K562 (cell line): ENCODE data around the gene MAP1LC3A. TPM values are rescaled to one million over a fixed set of nuclear protein-coding genes. Genes with fewer than 3 reads are reported as not detected.

Experiments
- ATAC-seq: fragments of 200-7000 bp; cut with Tn5 transposase; 3 replicates; pipeline ENCODE4 v1.9.1; 2020; ENCODE audit warnings: moderate library complexity
- BruUV-seq: library from RNA; stranded (reverse); fragments of 400-500 nt; replicated peaks from 2 replicates; lab custom pipeline; 2021; lab: Mats Ljungman, UMichigan
- CTCF ChIA-PET: fragments of 300-600 bp; formaldehyde crosslinking; extraction: SDS; loops from one replicate; lab custom pipeline; 2021; ENCODE audit warnings: low intra/inter-chr PET ratio; lab: Yijun Ruan, JAX
- POLR2A ChIA-PET: fragments of 300-600, 350-650 bp; sonication (Branson Sonifier 250); formaldehyde crosslinking; extraction: SDS; loops from one replicate; lab custom pipeline; 2021; ENCODE audit warnings: antibody characterized with exemption, inconsistent platforms; lab: Yijun Ruan, JAX
- DNase-seq, 4 experiments: peaks; one replicate each; pipeline versions ENCODE4 v3.0.0 to v3.0.0-alpha.2; 2011 to 2018; ENCODE audit warnings: low spot score in 3 of 4, mixed read lengths in 3 of 4; ENCODE audit errors: extremely low read depth in 1 of 4
- FAIRE-seq: peaks from 2 replicates; lab custom pipeline; 2011; peaks lifted over from hg19 to GRCh38; lab: Jason Lieb, UNC
- H2AFZ ChIP-seq: 2 replicates; pipeline ENCODE4 v1.6.0; 2011; ENCODE audit warnings: low read depth, low read length, control low read depth, inconsistent platforms
- H3K27ac ChIP-seq: fragments of 200-600 bp; 3 replicates; pipeline ENCODE4 v1.8.0; 2011; ENCODE audit warnings: low read depth, mild to moderate bottlenecking, control low read depth, inconsistent platforms, low read length, moderate library complexity, mixed read lengths; ENCODE audit errors: extremely low read depth
- H3K27me3 ChIP-seq, 2 experiments: fragments of 300-600 bp in 1 of 2; 2 replicates in 1 of 2; 3 replicates in 1 of 2; pipeline versions ENCODE4 v1.6.0 to v1.8.0; 2011; ENCODE audit warnings: inconsistent platforms in 2 of 2, low read length in 2 of 2, mild to moderate bottlenecking in 1 of 2, mixed read lengths in 1 of 2, moderate library complexity in 1 of 2; ENCODE audit not compliant: control insufficient read depth in 2 of 2, insufficient read depth in 2 of 2
- H3K36me3 ChIP-seq: fragments of 300-600 bp; 3 replicates; pipeline ENCODE4 v1.8.0; 2011; ENCODE audit warnings: mild to moderate bottlenecking, low read length, inconsistent platforms; ENCODE audit not compliant: control insufficient read depth, insufficient read depth
- H3K4me1 ChIP-seq, 2 experiments: fragments of 200-600 bp in 1 of 2; replicated peaks in 1 of 2; 2 replicates in 1 of 2; 3 replicates in 1 of 2; pipeline versions ENCODE4 v1.5.1 to v1.8.0; 2011; ENCODE audit warnings: inconsistent platforms in 2 of 2, low read length in 2 of 2, mild to moderate bottlenecking in 1 of 2, mixed read lengths in 1 of 2, moderate library complexity in 1 of 2; ENCODE audit not compliant: control insufficient read depth in 2 of 2, insufficient read depth in 2 of 2
- H3K4me2 ChIP-seq: 2 replicates; pipeline ENCODE4 v1.6.1; 2011; ENCODE audit warnings: low read length, control low read depth, inconsistent platforms, mixed read lengths; ENCODE audit not compliant: insufficient read depth
- H3K4me3 ChIP-seq: fragments of 200-600 bp; sonication (generic), shearing (Covaris generic); 2 replicates; pipeline ENCODE4 v1.5.1; 2016; ENCODE audit warnings: control low read depth, inconsistent platforms
- H3K79me2 ChIP-seq: fragments of 200-600 bp; 3 replicates; pipeline ENCODE4 v1.8.0; 2011; ENCODE audit warnings: low read length, inconsistent platforms; ENCODE audit not compliant: control insufficient read depth, insufficient read depth
- H3K9ac ChIP-seq, 2 experiments: 2 replicates each; pipeline versions ENCODE4 v1.6.0 to v1.6.1; 2011; ENCODE audit warnings: low read depth in 2 of 2, low read length in 2 of 2, control low read depth in 1 of 2, inconsistent platforms in 1 of 2, mild to moderate bottlenecking in 1 of 2, mixed read lengths in 1 of 2; ENCODE audit not compliant: insufficient read depth in 1 of 2
- H3K9me1 ChIP-seq: one replicate; pipeline ENCODE4 v1.6.0; 2011; ENCODE audit warnings: inconsistent platforms, mild to moderate bottlenecking, low read length, moderate library complexity; ENCODE audit not compliant: control insufficient read depth, insufficient read depth
- H3K9me3 ChIP-seq: replicated peaks from 2 replicates; pipeline ENCODE4 v1.5.1; 2011; ENCODE audit warnings: low read depth, low read length, inconsistent platforms; ENCODE audit not compliant: control insufficient read depth, insufficient read depth
- H4K20me1 ChIP-seq: replicated peaks from 2 replicates; pipeline ENCODE4 v1.6.1; 2011; ENCODE audit warnings: low read length, inconsistent platforms, mixed read lengths; ENCODE audit not compliant: control insufficient read depth, insufficient read depth
- CBX3 ChIP-seq, 2 experiments: IDR thresholded peaks; 1 replicate in 1 of 2; 2 replicates in 1 of 2; pipeline ENCODE4 v1.6.1; 2012; ENCODE audit warnings: inconsistent platforms in 2 of 2, low read length in 2 of 2, borderline replicate concordance in 1 of 2, control low read depth in 1 of 2
- GTF2F1 ChIP-seq: IDR thresholded peaks from 2 replicates; pipeline ENCODE4 v1.6.1; 2011; ENCODE audit warnings: low read depth, low read length, improper control_type of control experiment
- HDAC1 ChIP-seq, 2 experiments: fragments of 450-650 bp; IDR thresholded peaks; 2 replicates each; pipeline ENCODE4 v1.6.1; 2016 to 2017; ENCODE audit warnings: inconsistent platforms in 1 of 2, mild to moderate bottlenecking in 1 of 2, moderate library complexity in 1 of 2
- HSF4 ChIP-seq: fragments of 250-450 bp; sonication (Bioruptor Pico); IDR thresholded peaks from 2 replicates; pipeline ENCODE4 v2.1.2; 2022; ENCODE audit warnings: mild to moderate bottlenecking, moderate library complexity, borderline replicate concordance
- JUNB ChIP-seq: fragments of 450-650 bp; formaldehyde crosslinking; conservative IDR thresholded peaks from 2 replicates; pipeline ENCODE4 v1.4.0; 2020; ENCODE audit warnings: mild to moderate bottlenecking
- LCOR ChIP-seq: sonication (generic); formaldehyde crosslinking; IDR thresholded peaks from 2 replicates; pipeline ENCODE4 v1.8.0; 2022; ENCODE audit warnings: mild to moderate bottlenecking, missing genetic modification reagents
- MCM5 ChIP-seq: fragments of 450-650 bp; IDR thresholded peaks from 2 replicates; pipeline ENCODE4 v1.6.1; 2016; ENCODE audit warnings: low read depth
- PBX2 ChIP-seq, 2 experiments: IDR thresholded peaks in 1 of 2; conservative IDR thresholded peaks in 1 of 2; 2 replicates each; pipeline ENCODE4 v1.6.1; 2016; ENCODE audit warnings: low read depth in 2 of 2, mild to moderate bottlenecking in 1 of 2, missing compliant biosample characterization in 1 of 2, missing genetic modification characterization in 1 of 2, moderate library complexity in 1 of 2
- RB1 ChIP-seq: fragments of 450-650 bp; IDR thresholded peaks from 2 replicates; pipeline ENCODE4 v1.6.1; 2017; ENCODE audit warnings: low read depth, mild to moderate bottlenecking
- SAFB2 ChIP-seq: fragments of 200-400 bp; formaldehyde crosslinking; IDR thresholded peaks from 2 replicates; pipeline ENCODE4 v1.6.1; 2018; ENCODE audit warnings: borderline replicate concordance, low read length, low read depth, moderate library complexity; ENCODE audit not compliant: severe bottlenecking
- SIN3B ChIP-seq: fragments of 450-650 bp; IDR thresholded peaks from 2 replicates; pipeline ENCODE4 v1.6.1; 2017; ENCODE audit warnings: low read depth, mild to moderate bottlenecking, moderate library complexity
- ZFPM2 ChIP-seq: fragments of 250-450 bp; sonication (Bioruptor Pico); IDR thresholded peaks from 2 replicates; pipeline ENCODE4 v1.5.1; 2022; ENCODE audit warnings: mild to moderate bottlenecking
- ZKSCAN3 ChIP-seq: fragments of 250-450 bp; sonication (Bioruptor Pico); IDR thresholded peaks from 2 replicates; pipeline ENCODE4 v1.4.0; 2020
- ZNF239 ChIP-seq: fragments of 250-450 bp; sonication (Bioruptor Pico); IDR thresholded peaks from 2 replicates; pipeline ENCODE4 v1.4.0; 2020; ENCODE audit warnings: mild to moderate bottlenecking
- WGBS: fragments of 100-300 bp; shearing (Covaris generic); methylation state at CpG from one replicate; pipeline ENCODE4 v1.1.6; 2016; ENCODE audit warnings: low coverage, mixed read lengths; ENCODE audit not compliant: insufficient coverage; ENCODE audit errors: missing lambda C conversion rate; 5-methylcytosine and 5-hydroxymethylcytosine counted together
- in situ Hi-C: fragments of 300-500 bp; cut with MboI; formaldehyde crosslinking; loops from 4 replicates; pipeline ENCODE4 v1.15.0; 2018; ENCODE audit warnings: inconsistent platforms, mixed read lengths
- intact Hi-C: fragments of 100-400 bp; cut with micrococcal nuclease; formaldehyde crosslinking; loops from 2 replicates; pipeline ENCODE4 v1.14.2; 2022
- polyA plus RNA-seq, 8 experiments: library from polyadenylated mRNA; depleted of rRNA in 4 of 8; stranded (reverse) in 5 of 8; unstranded in 3 of 8; fragments of >200 nt; fragmentation: Nextera tagmentation in 2 of 8; fragmentation: Illumina TruSeq in 1 of 8; extraction: Ambion mirVana in 2 of 8; extraction: Trizol in 1 of 8; gene quantifications; 2 replicates each; pipeline versions ENCODE4 v1.2.1 to v1.2.3, GENCODE V29; 2011 to 2014; ENCODE audit warnings: inconsistent platforms in 1 of 8, missing spikeins in 1 of 8
- total RNA-seq, 7 experiments: library from RNA; depleted of rRNA in 6 of 7; stranded (reverse); fragments of >200 nt in 6 of 7; fragmentation: Illumina TruSeq in 2 of 7; extraction: Trizol in 2 of 7; gene quantifications; 2 replicates each; pipeline versions ENCODE4 v1.2.1 to v1.2.3, GENCODE V29; 2011 to 2021; ENCODE audit warnings: low replicate concordance in 1 of 7
- TF ChIP-seq, protein P1 (sequence below): fragments of 250-450 bp; sonication (Bioruptor Pico); IDR thresholded peaks from 2 replicates; pipeline ENCODE4 v1.8.0; 2022; ENCODE audit warnings: inconsistent platforms

MAP1LC3A gene
- total and polyA plus RNA-seq, 9 of the 15 experiments (the other 6 are each of a cell fraction or from before 2014, with no cell fraction given), result 0.27 to 0.38 TPM; not detected in 7

DNA sequence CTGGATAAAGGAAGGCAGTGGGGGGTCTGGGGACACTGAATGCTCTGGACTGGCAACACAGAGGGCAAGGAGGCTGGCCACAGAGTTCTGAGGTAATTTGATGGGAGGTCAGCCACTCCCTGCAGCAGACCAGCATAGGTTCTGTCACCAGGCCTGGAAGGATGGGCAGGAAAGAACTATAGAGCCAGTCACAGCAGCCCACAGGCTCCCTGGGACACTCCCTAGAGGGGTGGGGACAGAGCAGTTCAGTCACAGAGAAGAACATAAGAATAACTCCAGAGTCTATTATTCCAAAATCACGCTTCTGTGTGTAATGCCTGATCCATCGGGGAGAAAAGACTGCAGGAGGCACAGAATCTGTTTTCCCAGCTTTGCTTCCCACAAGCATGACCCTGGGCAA lies 22.7 kb upstream of the MAP1LC3A start:
- H3K4me1 ChIP-seq, result peaks cover 0 to 3% of the 10 kb centered on the region in 2 experiments; a peak in 1 of 5 replicates
- no peak overlapping the region for H3K9ac ChIP-seq
- H3K4me2 ChIP-seq, result no peak overlapping the region
- ChIA-PET POLR2A (interaction anchor here (0.9 kb wide), 1 partner anchor 319 kb away, joined by 3 read pairs; no protein-coding TSS in a partner anchor), CTCF (interaction anchor here (0.6 kb wide), 1 partner anchor 199 kb away, joined by 3 read pairs; no protein-coding TSS in a partner anchor)
- H3K79me2 ChIP-seq, result peaks cover 4% of the 10 kb centered on the region; the same call in 1 of the 3 replicates
- no peak for TF ChIP-seq SIN3B
- no peak for TF ChIP-seq GTF2F1
- no peak for TF ChIP-seq CBX3 (IDR thresholded peaks at IDR 0.05; ENCODE audit: borderline replicate concordance in 1 of 2, low read length in 2 of 2)
- TF ChIP-seq ZKSCAN3 (CRISPR knock-in tag), result no peak
- no peak for TF ChIP-seq RB1
- TF ChIP-seq MCM5, result no peak
- no peak for TF ChIP-seq HSF4
- TF ChIP-seq LCOR (CRISPR knock-in tag), result no peak
- no peak for TF ChIP-seq SAFB2
- TF ChIP-seq HDAC1 (IDR thresholded peaks at IDR 0.05), result no peak
- no peak for TF ChIP-seq JUNB
- TF ChIP-seq, protein P1, sequence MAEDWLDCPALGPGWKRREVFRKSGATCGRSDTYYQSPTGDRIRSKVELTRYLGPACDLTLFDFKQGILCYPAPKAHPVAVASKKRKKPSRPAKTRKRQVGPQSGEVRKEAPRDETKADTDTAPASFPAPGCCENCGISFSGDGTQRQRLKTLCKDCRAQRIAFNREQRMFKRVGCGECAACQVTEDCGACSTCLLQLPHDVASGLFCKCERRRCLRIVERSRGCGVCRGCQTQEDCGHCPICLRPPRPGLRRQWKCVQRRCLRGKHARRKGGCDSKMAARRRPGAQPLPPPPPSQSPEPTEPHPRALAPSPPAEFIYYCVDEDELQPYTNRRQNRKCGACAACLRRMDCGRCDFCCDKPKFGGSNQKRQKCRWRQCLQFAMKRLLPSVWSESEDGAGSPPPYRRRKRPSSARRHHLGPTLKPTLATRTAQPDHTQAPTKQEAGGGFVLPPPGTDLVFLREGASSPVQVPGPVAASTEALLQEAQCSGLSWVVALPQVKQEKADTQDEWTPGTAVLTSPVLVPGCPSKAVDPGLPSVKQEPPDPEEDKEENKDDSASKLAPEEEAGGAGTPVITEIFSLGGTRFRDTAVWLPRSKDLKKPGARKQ (CRISPR knock-in tag), result no peak
- TF ChIP-seq ZFPM2 (CRISPR knock-in tag), result no peak
- no peak for TF ChIP-seq ZNF239
- no peak for TF ChIP-seq PBX2 (CRISPR knock-in tag; IDR thresholded peaks at IDR 0.05; ENCODE audit: low read depth)
- TF ChIP-seq PBX2 (tag; conservative IDR thresholded peaks at IDR 0.05; ENCODE audit: low read depth), result no peak
- 0 out of 2 replicates have a peak, but pooled peaks cover 3% of the 10 kb centered on the region for H4K20me1 ChIP-seq
- H3K36me3 ChIP-seq, result peaks cover 71% of the 10 kb centered on the region
- H3K9me1 ChIP-seq, result no peaks in the 10 kb centered on the region
- no peak overlapping the region for H3K27ac ChIP-seq
- intact Hi-C loops (loop anchor here (5.0 kb wide), 3 partner anchors 231 to 344 kb away; no protein-coding TSS in a partner anchor), in situ Hi-C loops (loop anchor here (10.0 kb wide), 1 partner anchor 169 kb away; the partner anchor contains the start of gene TP53INP2)
- no peaks in the 10 kb centered on the region for H3K9me3 ChIP-seq
- no peaks in the 10 kb centered on the region for H3K27me3 ChIP-seq
- no peak for ATAC-seq
- BruUV-seq, result no TSS peak
- FAIRE-seq, result no peak
- no peak overlapping the region for H3K4me3 ChIP-seq
- DNase-seq, result no peak
- H2AFZ ChIP-seq, result no peak overlapping the region
- WGBS, result 91% methylated on average over 2 of the region's 2 CpGs
